Mesenchymal stem cell (in vitro differentiated cells and primary cell): ENCODE data around the gene LRRC26.

Source experiments
- DNase-seq: peaks from one replicate; pipeline ENCODE4 v3.0.0-alpha.2; 2013
- H2AFZ ChIP-seq: one replicate; pipeline ENCODE4 v1.6.1; 2013; ENCODE audit warnings: low read depth, mild to moderate bottlenecking, control low read depth, inconsistent platforms, low read length, moderate library complexity
- H2AK5ac ChIP-seq: 2 replicates; pipeline ENCODE4 v1.6.1; 2013; ENCODE audit warnings: low read length, moderate library complexity, mild to moderate bottlenecking, inconsistent platforms; ENCODE audit not compliant: severe bottlenecking
- H2BK120ac ChIP-seq: one replicate; pipeline ENCODE4 v1.6.1; 2013; ENCODE audit warnings: low read depth, mild to moderate bottlenecking, inconsistent platforms, low read length, moderate library complexity
- H2BK12ac ChIP-seq, 2 experiments: one replicate each; pipeline ENCODE4 v1.6.1; 2013; ENCODE audit warnings: inconsistent platforms in 2 of 2, low read length in 2 of 2, mild to moderate bottlenecking in 2 of 2, moderate library complexity in 2 of 2, control low read depth in 1 of 2
- H2BK15ac ChIP-seq: one replicate; pipeline ENCODE4 v1.6.1; 2013; ENCODE audit warnings: mild to moderate bottlenecking, low read depth, inconsistent platforms; ENCODE audit not compliant: poor library complexity, severe bottlenecking
- H2BK5ac ChIP-seq: 2 replicates; pipeline ENCODE4 v1.6.1; 2013; ENCODE audit warnings: low read depth, mild to moderate bottlenecking, low read length, control low read depth, inconsistent platforms; ENCODE audit not compliant: poor library complexity, severe bottlenecking
- H3K14ac ChIP-seq, 2 experiments: one replicate each; pipeline ENCODE4 v1.6.1; 2013; ENCODE audit warnings: inconsistent platforms in 2 of 2, low read length in 2 of 2, control low read depth in 1 of 2, mild to moderate bottlenecking in 1 of 2, moderate library complexity in 1 of 2
- H3K18ac ChIP-seq, 2 experiments: one replicate each; pipeline ENCODE4 v1.6.1; 2013; ENCODE audit warnings: inconsistent platforms in 2 of 2, low read length in 2 of 2, control low read depth in 1 of 2, low read depth in 1 of 2, mild to moderate bottlenecking in 1 of 2
- H3K23ac ChIP-seq, 2 experiments: one replicate each; pipeline ENCODE4 v1.6.1; 2013; ENCODE audit warnings: inconsistent platforms in 2 of 2, low read length in 2 of 2, mild to moderate bottlenecking in 2 of 2, moderate library complexity in 2 of 2, control low read depth in 1 of 2
- H3K27ac ChIP-seq: 2 replicates; pipeline ENCODE4 v1.5.1; 2013; ENCODE audit warnings: mild to moderate bottlenecking, moderate library complexity, low read length, control low read depth, inconsistent platforms; ENCODE audit not compliant: poor library complexity, severe bottlenecking
- H3K27me3 ChIP-seq, 2 experiments: 2 replicates each; pipeline versions ENCODE4 v1.6.1 to v1.7.0; 2013; ENCODE audit warnings: low read length in 2 of 2, mild to moderate bottlenecking in 2 of 2, moderate library complexity in 2 of 2, control low read depth in 1 of 2, inconsistent platforms in 1 of 2; ENCODE audit not compliant: control insufficient read depth in 1 of 2, insufficient read depth in 1 of 2
- H3K36me3 ChIP-seq, 2 experiments: 2 replicates each; pipeline versions ENCODE4 v1.6.1 to v1.7.0; 2013; ENCODE audit warnings: low read length in 2 of 2, control low read depth in 1 of 2, inconsistent platforms in 1 of 2, low read depth in 1 of 2, mild to moderate bottlenecking in 1 of 2; ENCODE audit not compliant: insufficient read depth in 2 of 2, control insufficient read depth in 1 of 2
- H3K4ac ChIP-seq, 2 experiments: one replicate each; pipeline ENCODE4 v1.6.1; 2013; ENCODE audit warnings: inconsistent platforms in 2 of 2, low read length in 2 of 2, mild to moderate bottlenecking in 2 of 2, moderate library complexity in 2 of 2, control low read depth in 1 of 2, low read depth in 1 of 2
- H3K4me1 ChIP-seq: 2 replicates; pipeline ENCODE4 v1.6.1; 2013; ENCODE audit warnings: low read depth, low read length, control low read depth; ENCODE audit not compliant: control insufficient read depth, insufficient read depth
- H3K4me2 ChIP-seq: 2 replicates; pipeline ENCODE4 v1.6.1; 2013; ENCODE audit warnings: low read length, mild to moderate bottlenecking, inconsistent platforms; ENCODE audit not compliant: poor library complexity, severe bottlenecking
- H3K4me3 ChIP-seq, 2 experiments: 2 replicates each; pipeline versions ENCODE4 v1.5.1 to v1.7.0; 2013; ENCODE audit warnings: low read length in 2 of 2, mild to moderate bottlenecking in 2 of 2, control low read depth in 1 of 2, low read depth in 1 of 2; ENCODE audit not compliant: insufficient read depth in 1 of 2
- H3K79me1 ChIP-seq: replicated peaks from 2 replicates; pipeline ENCODE4 v1.6.1; 2013; ENCODE audit warnings: mild to moderate bottlenecking, control low read depth, low read length, inconsistent platforms; ENCODE audit not compliant: poor library complexity, severe bottlenecking
- H3K9ac ChIP-seq: 2 replicates; pipeline ENCODE4 v1.7.0; 2013; ENCODE audit warnings: mild to moderate bottlenecking, low read length, moderate library complexity
- H3K9me3 ChIP-seq: 2 replicates; pipeline ENCODE4 v1.7.0; 2013; ENCODE audit warnings: mild to moderate bottlenecking, low read length; ENCODE audit not compliant: control insufficient read depth
- H4K8ac ChIP-seq: one replicate; pipeline ENCODE4 v1.6.1; 2013; ENCODE audit warnings: inconsistent platforms, mild to moderate bottlenecking, low read length, moderate library complexity
- H4K91ac ChIP-seq: one replicate; pipeline ENCODE4 v1.6.1; 2013; ENCODE audit warnings: mild to moderate bottlenecking, low read length, inconsistent platforms
- WGBS: methylation state at CpG from one replicate; pipeline ENCODE4 v1.1.7; 2013; ENCODE audit warnings: mixed read lengths; 5-methylcytosine and 5-hydroxymethylcytosine counted together

The LRRC26 gene

DNA sequence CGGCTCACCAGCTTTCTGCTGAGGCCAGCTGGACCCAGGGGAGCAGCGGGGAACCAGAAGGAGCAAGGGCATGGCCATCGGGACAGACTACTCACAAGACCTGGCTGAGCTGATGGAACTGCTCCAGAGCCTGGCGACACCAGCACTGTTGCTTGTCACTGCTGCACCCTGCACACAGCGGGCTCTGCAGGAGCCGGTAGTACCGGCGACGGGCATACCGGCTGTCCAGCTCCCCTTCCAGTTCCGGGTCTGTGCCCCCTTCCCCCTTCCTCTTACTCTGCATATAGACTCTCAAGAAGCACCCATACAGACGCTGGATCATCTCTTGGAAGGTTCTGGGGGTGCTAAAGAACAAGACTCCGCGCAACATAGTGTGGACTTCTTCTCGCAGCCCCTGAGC is 17.5 kb upstream of the LRRC26 start:
- Histone ChIP-seq H3K27ac (no peak overlapping the region), H3K27me3 (no peaks in the 10 kb centered on the region)
- WGBS, result 89% methylated on average over 15 of the region's 15 CpGs

DNA sequence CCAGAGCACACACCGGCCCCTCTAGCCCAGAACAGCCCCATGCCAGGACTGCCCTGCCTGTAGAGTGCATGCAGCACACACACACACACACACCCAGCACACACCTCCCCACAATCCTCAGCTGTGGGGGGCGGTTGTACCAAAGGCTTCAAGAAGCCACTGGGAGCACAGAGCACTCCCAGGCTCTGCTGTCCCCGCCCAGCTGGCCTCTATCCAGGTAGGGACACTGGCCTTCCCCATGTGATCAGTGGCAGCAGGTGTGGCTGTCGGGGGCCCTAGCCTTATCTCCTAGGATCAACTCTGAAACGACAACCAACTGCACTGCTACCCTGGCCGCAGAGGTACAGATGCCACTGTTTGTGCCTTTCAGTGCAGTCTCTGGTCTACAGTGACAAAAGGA is 16.5 kb upstream of the LRRC26 start:
- Histone ChIP-seq H3K27me3 (no peaks in the 10 kb centered on the region), H2BK120ac (no peak overlapping the region), H3K14ac (no peak overlapping the region), H3K4me1 (peaks cover 38% of the 10 kb centered on the region), H2AK5ac (no peak overlapping the region), H3K9ac (no peak overlapping the region), H3K18ac (no peak overlapping the region), H4K91ac (no peak overlapping the region), H2BK5ac (no peak overlapping the region), H3K4me3 (peak overlapping the region in 1 of 2 experiments; percentile 100), H3K23ac (no peak overlapping the region), H3K27ac (no peak overlapping the region), H3K79me1 (peaks cover 50% of the 10 kb centered on the region), H3K36me3 (peaks cover 74 to 76% of the 10 kb centered on the region in 2 experiments), H3K4me2 (no peak overlapping the region), H3K4ac (no peak overlapping the region), H2AFZ (no peak overlapping the region), H2BK12ac (no peak overlapping the region), H3K9me3 (no peaks in the 10 kb centered on the region), H2BK15ac (no peak overlapping the region), H4K8ac (no peak overlapping the region)
- no peak for DNase-seq
- 91% methylated on average over 6 of the region's 6 CpGs for WGBS

More for the DNA sequence above, 17.5 kb upstream of the LRRC26 start:
- Histone ChIP-seq H3K4me2 (peak overlapping the region; percentile 90), H3K4me3 (peak overlapping the region; percentile 91 to 100), H3K79me1 (peaks cover 57% of the 10 kb centered on the region), H3K36me3 (peaks cover 76 to 78% of the 10 kb centered on the region in 2 experiments), H3K4ac (no peak overlapping the region), H2BK12ac (no peak overlapping the region), H3K23ac (no peak overlapping the region), H2BK120ac (no peak overlapping the region), H3K9ac (peak overlapping the region; percentile 96), H3K4me1 (peaks cover 40% of the 10 kb centered on the region), H2AK5ac (no peak overlapping the region), H2BK15ac (no peak overlapping the region), H3K9me3 (no peaks in the 10 kb centered on the region), H3K18ac (no peak overlapping the region), H2AFZ (no peak overlapping the region), H4K8ac (no peak overlapping the region), H2BK5ac (no peak overlapping the region), H3K14ac (no peak overlapping the region), H4K91ac (no peak overlapping the region)
- DNase-seq, result no peak

DNA sequence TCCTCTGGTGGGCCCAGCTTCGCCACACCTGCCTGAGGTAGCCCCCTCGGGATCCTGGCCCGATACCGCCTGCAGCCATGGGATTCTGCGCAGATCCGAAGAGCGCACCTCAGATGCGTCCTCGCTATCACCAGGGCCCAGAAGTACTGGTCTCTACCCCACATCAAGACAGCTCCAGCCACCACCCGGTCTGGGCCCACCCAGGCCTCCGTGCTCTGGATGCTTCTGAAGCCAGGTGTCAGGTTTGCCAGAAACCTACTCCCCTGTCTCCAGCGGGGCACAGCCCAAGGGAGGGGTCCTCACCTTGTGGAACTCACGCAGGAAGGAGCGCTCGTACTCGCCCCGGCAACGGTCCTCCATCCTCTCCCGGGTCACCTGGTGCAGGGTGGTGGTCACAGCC is 16.1 kb upstream of the LRRC26 start:
- H2BK120ac ChIP-seq, result no peak overlapping the region
- no peak overlapping the region for H3K18ac ChIP-seq
- no peaks in the 10 kb centered on the region for H3K27me3 ChIP-seq
- no peak overlapping the region for H3K23ac ChIP-seq
- H3K79me1 ChIP-seq, result peaks cover 48% of the 10 kb centered on the region
- H3K9me3 ChIP-seq, result no peaks in the 10 kb centered on the region
- no peak overlapping the region for H4K91ac ChIP-seq
- no peak overlapping the region for H2BK12ac ChIP-seq
- H2BK15ac ChIP-seq, result no peak overlapping the region
- H2AFZ ChIP-seq, result no peak overlapping the region
- H3K27ac ChIP-seq, result no peak overlapping the region
- H3K9ac ChIP-seq, result no peak overlapping the region
- H3K4me2 ChIP-seq, result no peak overlapping the region
- WGBS, result 92% methylated on average over 19 of the region's 19 CpGs
- H3K36me3 ChIP-seq, result peaks cover 74 to 76% of the 10 kb centered on the region in 2 experiments
- no peak overlapping the region for H3K14ac ChIP-seq
- no peak overlapping the region for H3K4me3 ChIP-seq
- peaks cover 34% of the 10 kb centered on the region for H3K4me1 ChIP-seq
- H3K4ac ChIP-seq, result no peak overlapping the region
- H2AK5ac ChIP-seq, result no peak overlapping the region
- no peak overlapping the region for H2BK5ac ChIP-seq
- H4K8ac ChIP-seq, result no peak overlapping the region
- DNase-seq, result no peak

- Histone ChIP-seq H3K9ac (no peak overlapping the region), H3K18ac (no peak overlapping the region), H3K4ac (no peak overlapping the region), H4K91ac (peak overlapping the region; percentile 20), H3K27me3 (no peaks in the 10 kb centered on the region), H3K4me2 (no peak overlapping the region), H2BK12ac (no peak overlapping the region), H2BK5ac (no peak overlapping the region), H3K4me1 (peaks cover 28% of the 10 kb centered on the region), H3K14ac (no peak overlapping the region), H2BK120ac (no peak overlapping the region), H2AK5ac (no peak overlapping the region), H2BK15ac (no peak overlapping the region), H3K36me3 (peaks cover 73 to 76% of the 10 kb centered on the region in 2 experiments), H3K79me1 (peaks cover 45% of the 10 kb centered on the region), H3K27ac (no peak overlapping the region), H3K9me3 (no peaks in the 10 kb centered on the region), H2AFZ (no peak overlapping the region), H4K8ac (no peak overlapping the region), H3K23ac (no peak overlapping the region), H3K4me3 (no peak overlapping the region)
- 98% methylated on average over 46 of the region's 48 CpGs for WGBS
- DNase-seq, result no peak
Observed at GRCh38 chr9:137184881-137185660, 15.2 kb upstream of the LRRC26 start.
